ENCODE measurements around the gene EID1.

- TF ChIP-seq, protein P1, sequence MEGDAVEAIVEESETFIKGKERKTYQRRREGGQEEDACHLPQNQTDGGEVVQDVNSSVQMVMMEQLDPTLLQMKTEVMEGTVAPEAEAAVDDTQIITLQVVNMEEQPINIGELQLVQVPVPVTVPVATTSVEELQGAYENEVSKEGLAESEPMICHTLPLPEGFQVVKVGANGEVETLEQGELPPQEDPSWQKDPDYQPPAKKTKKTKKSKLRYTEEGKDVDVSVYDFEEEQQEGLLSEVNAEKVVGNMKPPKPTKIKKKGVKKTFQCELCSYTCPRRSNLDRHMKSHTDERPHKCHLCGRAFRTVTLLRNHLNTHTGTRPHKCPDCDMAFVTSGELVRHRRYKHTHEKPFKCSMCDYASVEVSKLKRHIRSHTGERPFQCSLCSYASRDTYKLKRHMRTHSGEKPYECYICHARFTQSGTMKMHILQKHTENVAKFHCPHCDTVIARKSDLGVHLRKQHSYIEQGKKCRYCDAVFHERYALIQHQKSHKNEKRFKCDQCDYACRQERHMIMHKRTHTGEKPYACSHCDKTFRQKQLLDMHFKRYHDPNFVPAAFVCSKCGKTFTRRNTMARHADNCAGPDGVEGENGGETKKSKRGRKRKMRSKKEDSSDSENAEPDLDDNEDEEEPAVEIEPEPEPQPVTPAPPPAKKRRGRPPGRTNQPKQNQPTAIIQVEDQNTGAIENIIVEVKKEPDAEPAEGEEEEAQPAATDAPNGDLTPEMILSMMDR (IDR thresholded peaks at IDR 0.05) = no peak
- no peak for TF ChIP-seq POLR2A (IDR thresholded peaks at IDR 0.05)
Measured at GRCh38 chr15:48928877-48929538, 51.1 kb downstream of the EID1 start.
